Ovary (tissue), 3 donors: ENCODE results near the gene RNF217.

Experiments
- CTCF ChIP-seq, 3 donors: fragments of 450-650 bp in 2 of 3; fragments of 200-600 bp in 1 of 3; IDR thresholded peaks; one replicate each; pipeline versions ENCODE4 v1.5.1 to v1.8.0; 2016 to 2022; ENCODE audit warnings: antibody characterized with exemption in 3 of 3, mild to moderate bottlenecking in 1 of 3
- EP300 ChIP-seq: sonication (generic); formaldehyde crosslinking; IDR thresholded peaks from one replicate; pipeline ENCODE4 v1.6.1; 2017; ENCODE audit warnings: antibody characterized with exemption
- donor health status: DM: no; HTN: no; CAD: no.

DNA sequence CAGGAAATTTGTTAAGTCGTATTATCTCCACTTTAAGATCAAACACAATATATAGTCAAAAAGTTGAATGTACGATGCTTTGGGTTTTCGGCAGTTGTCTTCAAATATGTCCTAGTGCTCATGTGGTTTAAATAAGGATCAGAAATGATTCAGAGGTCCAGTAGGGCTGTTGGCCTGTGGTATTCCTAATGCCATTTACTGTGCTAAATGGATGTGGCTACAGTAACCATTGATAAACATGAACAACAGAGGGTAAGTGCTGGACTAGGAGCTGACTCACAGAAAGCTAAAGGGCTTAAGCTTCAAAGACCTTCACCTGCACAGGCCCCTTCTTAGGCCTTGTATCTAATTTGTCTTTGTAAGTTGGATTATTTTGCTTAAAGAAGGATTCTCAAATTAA lies 110.8 kb downstream of the RNF217 start:
- TF ChIP-seq CTCF (IDR thresholded peaks at IDR 0.05), result no peak
- TF ChIP-seq EP300, result no peak
